HEK293 (cell line): ENCODE measurements around the gene ZNF521.

Experiments
- CTCF ChIP-seq: fragments of 450-650 bp; formaldehyde crosslinking; IDR thresholded peaks from 2 replicates; pipeline ENCODE4 v1.5.1; 2016; ENCODE audit warnings: missing biosample characterization, missing genetic modification characterization
- HOXA7 ChIP-seq: sonication (generic); formaldehyde crosslinking; IDR thresholded peaks from 2 replicates; pipeline ENCODE4 v1.8.1; 2022; ENCODE audit warnings: missing genetic modification reagents, borderline replicate concordance
- IKZF3 ChIP-seq: fragments of 450-650 bp; IDR thresholded peaks from 2 replicates; pipeline ENCODE4 v1.5.0; 2018; ENCODE audit warnings: missing biosample characterization, mild to moderate bottlenecking, missing genetic modification characterization, moderate library complexity
- ZBTB8A ChIP-seq: fragments of 450-650 bp; formaldehyde crosslinking; IDR thresholded peaks from 2 replicates; pipeline ENCODE4 v1.5.1; 2016; ENCODE audit warnings: missing biosample characterization, missing genetic modification characterization
- ZNF10 ChIP-seq: fragments of 450-650 bp; formaldehyde crosslinking; IDR thresholded peaks from 2 replicates; pipeline ENCODE4 v1.5.1; 2017; ENCODE audit warnings: missing biosample characterization, missing genetic modification characterization
- ZNF146 ChIP-seq: fragments of 450-650 bp; formaldehyde crosslinking; IDR thresholded peaks from 2 replicates; pipeline ENCODE4 v1.5.1; 2016; ENCODE audit warnings: missing biosample characterization, missing genetic modification characterization
- ZNF366 ChIP-seq: fragments of 450-650 bp; formaldehyde crosslinking; conservative IDR thresholded peaks from 2 replicates; pipeline ENCODE4 v1.5.1; 2016; ENCODE audit warnings: missing biosample characterization, missing genetic modification characterization
- ZNF398 ChIP-seq: fragments of 450-650 bp; formaldehyde crosslinking; IDR thresholded peaks from 2 replicates; pipeline ENCODE4 v1.5.1; 2017; ENCODE audit warnings: missing biosample characterization, missing genetic modification characterization
- ZNF416 ChIP-seq: fragments of 450-650 bp; formaldehyde crosslinking; IDR thresholded peaks from 2 replicates; pipeline ENCODE4 v1.5.1; 2016; ENCODE audit warnings: missing biosample characterization, missing genetic modification characterization
- ZNF510 ChIP-seq: fragments of 450-650 bp; formaldehyde crosslinking; IDR thresholded peaks from 2 replicates; pipeline ENCODE4 v1.5.1; 2018; ENCODE audit warnings: mild to moderate bottlenecking, missing genetic modification characterization, missing biosample characterization; ENCODE audit not compliant: insufficient replicate concordance
- ZNF513 ChIP-seq: fragments of 450-650 bp; IDR thresholded peaks from 2 replicates; pipeline ENCODE4 v1.5.1; 2018; ENCODE audit warnings: missing biosample characterization, missing genetic modification characterization
- ZNF777 ChIP-seq: fragments of 450-650 bp; formaldehyde crosslinking; IDR thresholded peaks from 2 replicates; pipeline ENCODE4 v1.5.1; 2017; ENCODE audit warnings: missing biosample characterization, missing genetic modification characterization, borderline replicate concordance

- no peak for TF ChIP-seq HOXA7 (CRISPR knock-in tag)
- TF ChIP-seq ZNF398 = no peak
- no peak for TF ChIP-seq CTCF
- no peak for TF ChIP-seq ZNF777 (tag by site-specific recombination)
- TF ChIP-seq ZNF416 (tag by site-specific recombination) = no peak
- no peak for TF ChIP-seq ZNF10 (tag by site-specific recombination)
- TF ChIP-seq ZNF510 (tag by site-specific recombination) = no peak
- no peak for TF ChIP-seq ZBTB8A (tag by site-specific recombination)
- TF ChIP-seq ZNF146 (tag by site-specific recombination) = no peak
- TF ChIP-seq ZNF513 (tag by site-specific recombination) = no peak
- no peak for TF ChIP-seq IKZF3
- no peak for TF ChIP-seq ZNF366 (tag by site-specific recombination)
Measured at GRCh38 chr18:25075783-25076182, 276.2 kb downstream of the ZNF521 start.
